HG03095 (cell line): ENCODE measurements around the gene ANKMY1.
"Not testable (repeated sequence)": the region's sequence is repeated elsewhere in the genome, so short reads cannot be mapped to it uniquely, and the experiment has no call there.

Experiments
- ATAC-seq: cut with Tn5 transposase; IDR thresholded peaks from one replicate; pipeline ENCODE4 v1.9.1; 2021; ENCODE audit warnings: moderate library complexity; ENCODE audit not compliant: unreplicated experiment

ANKMY1 gene

DNA sequence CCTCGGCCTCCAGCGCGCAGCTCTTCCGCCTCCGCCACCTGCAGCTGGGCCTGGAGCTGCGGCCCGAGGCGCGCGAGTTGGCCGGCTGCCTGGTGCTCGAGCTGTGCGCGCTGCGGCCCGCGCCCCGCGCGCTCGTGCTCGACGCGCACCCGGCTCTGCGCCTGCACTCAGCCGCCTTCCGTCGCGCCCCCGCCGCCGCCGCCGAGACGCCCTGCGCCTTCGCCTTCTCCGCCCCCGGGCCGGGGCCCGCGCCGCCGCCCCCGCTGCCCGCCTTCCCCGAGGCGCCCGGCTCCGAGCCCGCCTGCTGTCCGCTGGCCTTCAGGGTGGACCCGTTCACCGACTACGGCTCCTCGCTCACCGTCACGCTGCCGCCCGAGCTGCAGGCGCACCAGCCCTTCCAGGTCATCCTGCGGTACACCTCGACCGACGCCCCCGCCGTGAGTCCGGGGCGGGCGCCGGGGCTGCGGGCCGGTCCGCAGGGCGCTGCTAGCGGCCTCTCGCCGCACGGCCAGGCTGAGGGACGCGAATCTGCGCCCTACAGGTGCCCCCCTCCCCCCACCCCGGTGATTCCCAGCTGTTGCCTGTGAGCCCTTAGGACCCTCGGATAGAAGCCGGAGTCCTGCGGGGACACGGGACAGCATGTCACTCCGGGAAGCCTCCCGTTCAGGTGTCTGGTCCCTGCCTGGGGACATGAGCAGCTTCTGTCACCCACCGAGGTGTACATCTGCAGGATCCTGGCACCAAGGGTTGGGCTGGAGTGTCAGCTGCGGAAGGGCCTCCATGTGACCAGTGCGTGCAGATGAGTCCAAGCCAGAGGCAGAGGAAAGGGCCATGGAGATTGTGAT is 11.1 kb upstream of the ANKMY1 start:
- peak; percentile 6 for ATAC-seq

DNA sequence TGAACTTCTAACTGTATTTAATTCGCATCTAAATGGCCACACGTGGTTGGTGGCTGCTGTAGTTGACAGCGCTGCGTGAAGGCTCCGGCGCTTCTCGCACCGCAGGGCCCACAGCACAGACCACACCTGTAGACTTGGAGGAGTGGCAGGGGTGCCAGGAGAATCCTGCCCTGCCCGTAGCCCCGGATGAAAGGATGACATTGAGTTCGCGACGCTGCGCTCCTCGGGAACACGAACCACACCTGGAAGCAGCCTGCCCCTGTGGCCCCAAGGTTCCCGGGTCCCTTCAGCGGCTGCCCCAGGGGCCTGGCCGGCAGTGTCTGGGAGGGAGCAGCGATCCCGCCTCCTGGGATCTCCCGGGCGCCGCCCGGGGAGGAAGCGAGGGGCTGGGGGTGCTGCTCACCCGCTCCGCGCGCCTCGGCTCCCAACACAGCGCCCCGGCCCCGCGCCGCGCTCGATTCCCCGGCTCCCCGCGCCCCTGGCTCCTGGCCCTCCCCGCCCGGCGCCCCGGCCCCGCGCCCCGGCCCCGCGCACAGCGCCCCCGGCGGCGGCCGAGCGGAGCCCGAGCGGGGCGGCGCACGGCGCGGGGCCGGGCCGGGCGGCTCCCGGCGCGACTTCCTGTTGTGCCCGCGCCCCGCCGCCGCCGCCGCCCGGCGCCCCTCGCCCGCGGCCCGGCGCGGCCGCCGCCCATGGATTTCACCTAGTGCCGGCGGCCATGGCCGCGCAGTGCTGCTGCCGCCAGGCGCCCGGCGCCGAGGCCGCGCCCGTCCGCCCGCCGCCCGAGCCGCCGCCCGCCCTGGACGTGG is 10.3 kb upstream of the ANKMY1 start, which contains the start of gene RNPEPL1:
Gene RNPEPL1 (plus strand): TSS at position 613 of the 806 bp plus-strand sequence. CDS start 103 bp downstream, at position 716.
- ATAC-seq = peak; percentile 26

DNA sequence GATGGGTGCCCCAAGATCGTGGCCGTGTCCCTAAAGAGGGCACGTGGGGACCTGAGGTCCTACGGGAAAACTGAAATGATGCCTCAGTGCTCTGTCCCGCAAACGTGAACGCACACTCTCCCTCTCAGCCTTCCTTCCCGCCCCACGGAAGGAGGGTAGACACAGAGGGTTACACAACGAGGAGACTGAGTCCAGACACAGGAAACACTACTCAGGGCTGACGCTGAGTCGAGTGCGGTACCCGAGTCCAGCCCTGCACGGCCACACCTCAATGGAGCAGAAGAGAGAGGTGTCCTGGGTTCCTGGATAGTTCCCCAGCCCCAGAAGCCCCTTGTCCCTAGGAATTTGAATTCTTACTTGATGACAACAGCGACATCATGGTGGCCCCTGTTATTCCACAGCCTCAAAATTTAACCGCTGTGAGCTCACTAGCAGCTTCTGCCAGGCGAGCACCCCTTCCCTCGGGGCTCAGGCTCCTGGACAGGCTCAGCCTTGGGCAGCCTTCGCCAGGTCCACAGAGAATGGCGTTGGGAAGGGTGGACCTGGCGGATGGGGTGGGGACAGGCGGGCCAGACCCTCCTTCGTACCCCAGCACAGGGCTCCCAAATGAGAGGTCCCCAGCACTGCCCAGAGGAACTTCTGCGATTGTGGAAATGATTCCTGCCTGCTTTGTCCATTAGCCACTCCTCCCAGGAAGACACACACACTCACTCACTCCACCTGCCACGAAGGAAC is 9.5 kb upstream of the ANKMY1 start:
- no peak for ATAC-seq

DNA sequence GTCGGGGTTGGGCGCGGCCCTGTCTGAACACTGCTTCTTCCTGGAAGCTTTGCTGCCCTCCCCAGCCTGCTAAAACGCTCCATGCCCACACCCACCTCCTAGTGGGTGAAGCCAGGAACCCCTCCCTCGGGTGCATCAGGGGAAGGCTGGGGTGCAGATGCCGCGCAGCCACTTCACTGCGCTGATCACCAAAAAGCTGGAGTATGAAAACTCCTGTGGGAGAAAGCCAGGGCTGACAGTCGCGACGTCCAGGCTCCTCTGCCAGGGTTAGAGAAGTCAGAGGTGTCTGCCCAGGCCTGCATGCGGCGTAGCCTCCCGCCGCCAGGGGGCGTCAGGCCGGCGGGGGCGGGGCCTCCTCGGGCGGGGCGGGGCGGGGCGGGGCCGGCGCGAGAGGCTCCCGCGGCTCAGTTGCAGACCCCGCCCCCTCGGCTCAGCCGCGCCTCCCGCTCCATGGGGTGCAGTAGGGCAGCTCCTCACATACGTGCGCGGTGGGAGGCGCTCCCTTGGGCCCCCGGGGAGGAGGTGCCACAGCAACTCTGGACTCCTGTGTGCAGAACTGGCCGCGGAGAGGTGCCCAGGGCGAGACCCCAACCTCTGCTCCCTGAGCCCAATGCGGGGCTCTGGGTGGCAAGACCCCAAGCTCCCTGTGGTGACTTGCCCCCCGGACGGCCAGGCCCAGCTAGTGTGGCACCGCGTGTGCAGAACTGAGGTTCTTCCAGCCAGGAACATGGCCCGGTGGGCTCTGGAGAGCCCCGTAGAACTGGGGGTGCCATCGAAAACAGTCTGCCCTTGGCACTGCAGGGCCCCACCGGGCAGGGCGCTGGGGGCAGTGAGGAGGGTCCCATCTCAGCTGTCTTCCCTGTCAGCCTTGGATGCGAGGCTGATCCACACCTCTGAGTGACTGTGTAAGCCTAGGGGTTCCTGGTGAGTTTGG is 8.7 kb upstream of the ANKMY1 start:
- peak; percentile 40 for ATAC-seq

DNA sequence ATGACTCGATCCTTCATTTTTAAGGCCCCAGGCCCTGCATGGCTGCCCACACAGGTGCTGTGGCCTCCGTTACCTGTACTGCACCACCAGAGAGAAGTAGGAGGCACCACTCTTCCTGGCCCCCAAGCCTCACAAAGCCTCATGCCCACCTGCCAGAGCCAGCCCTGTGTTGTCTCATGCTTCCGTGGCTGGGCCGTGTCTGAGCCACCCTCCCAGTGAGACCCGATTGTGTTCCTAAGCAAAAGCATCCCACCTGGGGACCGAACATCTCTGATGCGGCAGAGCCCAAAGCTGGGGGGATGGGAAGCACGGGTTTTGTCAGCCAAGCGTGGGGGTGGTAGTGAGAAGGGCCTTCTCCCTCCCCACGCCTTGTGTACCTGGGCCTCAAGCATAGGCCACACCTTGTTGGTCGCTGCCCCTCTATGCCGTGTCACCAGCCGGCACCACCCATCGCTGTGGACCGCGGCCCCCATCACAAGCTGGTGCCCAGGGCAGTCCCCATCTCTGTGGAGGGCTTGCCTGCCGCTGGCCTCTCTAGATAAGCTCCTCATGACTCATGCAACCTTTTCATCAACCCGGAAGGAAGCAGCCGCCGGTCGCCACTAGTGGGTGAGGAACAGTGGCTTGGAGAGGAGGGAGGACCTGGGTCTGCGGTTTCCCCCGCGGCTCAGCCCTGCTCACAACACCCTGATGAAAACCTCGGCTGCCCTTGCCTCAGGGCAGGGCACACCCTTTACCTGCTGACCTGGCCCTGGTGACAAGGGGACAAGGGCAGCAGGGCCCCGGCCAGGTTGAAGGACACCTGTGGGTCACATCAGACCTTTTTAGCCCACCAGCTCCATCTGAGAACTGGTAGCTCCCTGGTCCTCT is 7.8 kb upstream of the ANKMY1 start:
- peak; percentile 23 for ATAC-seq

DNA sequence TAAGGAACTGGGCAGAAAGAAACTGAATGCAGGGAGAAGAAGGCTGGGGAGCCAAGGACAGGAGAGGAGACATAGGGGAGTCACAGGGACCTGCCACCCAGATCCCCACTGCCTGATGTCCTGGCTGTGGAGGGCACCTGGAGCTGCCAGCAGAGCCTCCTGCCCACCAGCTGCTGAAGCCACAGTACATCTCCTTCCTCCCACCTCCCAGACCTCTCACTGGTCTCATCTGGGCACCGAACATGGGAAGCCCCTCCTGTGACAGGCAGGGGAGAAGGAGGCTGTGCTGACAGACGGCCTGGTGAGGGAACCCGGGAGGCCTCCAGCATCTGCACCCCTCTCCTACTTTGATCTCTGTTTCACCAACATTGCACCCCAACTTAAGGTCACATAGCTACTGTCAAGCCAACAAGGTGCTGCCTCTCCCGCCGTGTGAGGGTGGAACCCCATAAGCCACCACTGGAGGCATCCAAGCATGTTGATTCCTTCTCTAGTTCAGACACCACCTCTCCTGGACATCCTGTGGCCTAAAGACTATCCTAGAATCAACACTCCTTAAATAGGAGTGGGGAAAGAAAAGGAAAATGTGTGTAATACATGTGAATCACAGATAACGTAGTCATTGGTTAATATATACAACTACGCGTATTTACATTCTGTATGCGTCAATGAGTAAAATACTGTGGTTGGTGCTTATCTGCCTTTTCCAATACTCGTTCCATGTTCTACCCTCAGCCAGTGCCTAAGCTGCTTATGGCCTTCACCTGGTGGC is 7.0 kb upstream of the ANKMY1 start:
- no peak for ATAC-seq

DNA sequence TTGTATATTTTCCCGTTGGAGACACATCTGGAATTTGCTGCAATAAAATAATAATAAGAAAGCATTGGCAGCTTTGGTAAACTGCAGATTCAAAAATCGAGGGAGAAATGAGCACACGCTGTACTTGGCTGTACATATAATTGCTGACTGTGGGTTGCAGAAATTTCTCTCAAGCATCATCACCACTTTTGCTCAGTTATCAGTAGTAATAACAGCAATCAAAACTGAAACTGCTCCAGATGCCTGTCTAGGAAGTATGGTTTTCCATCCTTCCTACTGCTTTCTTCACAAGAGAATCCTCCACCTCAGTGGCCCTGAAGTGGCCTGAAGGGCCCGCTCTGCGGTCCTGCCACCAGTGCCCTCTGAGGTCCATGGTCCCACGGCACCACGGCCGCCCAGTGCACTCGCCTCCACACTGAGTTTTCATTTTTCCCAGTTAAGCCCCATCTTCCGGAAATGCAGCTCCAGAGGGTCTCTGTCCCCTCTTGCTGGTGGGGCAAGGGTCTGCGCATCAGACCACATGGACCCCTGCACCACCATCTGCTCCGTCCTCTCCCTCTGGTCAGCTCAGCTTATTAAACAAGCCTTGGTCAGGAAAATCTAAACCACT is 6.3 kb upstream of the ANKMY1 start:
- no peak for ATAC-seq

DNA sequence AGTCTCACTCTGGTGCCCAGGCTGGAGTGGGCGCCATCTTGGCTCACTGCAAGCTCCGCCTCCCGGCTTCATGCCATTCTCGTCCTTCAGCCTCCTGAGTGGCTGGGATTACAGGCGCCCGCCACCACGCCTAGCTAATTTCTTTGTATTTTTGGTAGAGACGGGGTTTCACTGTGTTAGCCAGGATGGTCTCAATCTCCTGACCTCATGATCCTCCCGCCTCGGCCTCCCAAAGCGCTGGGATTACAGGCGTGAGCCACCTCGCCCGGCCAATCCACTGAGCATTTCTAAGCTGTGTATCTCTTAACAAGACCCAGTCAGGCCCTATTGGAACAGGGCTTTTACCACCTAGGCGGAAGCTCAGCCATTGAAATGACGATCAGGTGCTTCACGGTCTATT is 5.4 kb upstream of the ANKMY1 start:
- not testable (repeated sequence) for ATAC-seq

DNA sequence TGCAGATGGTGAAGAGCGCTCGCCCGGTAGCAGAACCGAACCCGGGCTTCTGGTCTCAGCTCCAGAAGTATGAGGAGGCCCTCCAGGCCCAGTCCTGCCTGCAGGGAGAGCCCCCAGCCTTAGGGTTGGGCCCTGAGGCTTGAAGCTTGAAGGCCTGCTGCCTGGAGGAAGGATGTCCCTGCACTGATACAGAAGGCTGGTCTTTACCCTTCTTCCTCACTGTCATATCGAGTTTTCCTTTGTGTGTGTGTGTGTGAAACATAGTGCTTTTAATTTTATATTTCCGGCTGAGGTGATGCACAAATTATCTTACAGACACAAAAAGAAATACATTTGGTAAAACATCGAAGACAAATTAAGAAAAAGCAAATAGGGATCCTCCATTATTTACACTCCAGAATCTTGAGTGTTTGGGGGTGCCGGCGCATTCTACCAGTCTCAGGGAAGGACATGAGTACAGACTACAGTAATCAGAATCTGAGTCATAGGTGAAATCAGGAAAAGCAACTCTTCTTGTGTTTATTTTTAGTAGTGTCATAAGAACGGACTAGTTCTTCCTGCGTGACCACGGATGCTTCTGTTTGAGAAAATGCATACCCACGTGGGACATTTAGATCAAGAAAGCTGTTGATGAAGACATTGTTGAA is 3.7 kb upstream of the ANKMY1 start:
- ATAC-seq = no peak

DNA sequence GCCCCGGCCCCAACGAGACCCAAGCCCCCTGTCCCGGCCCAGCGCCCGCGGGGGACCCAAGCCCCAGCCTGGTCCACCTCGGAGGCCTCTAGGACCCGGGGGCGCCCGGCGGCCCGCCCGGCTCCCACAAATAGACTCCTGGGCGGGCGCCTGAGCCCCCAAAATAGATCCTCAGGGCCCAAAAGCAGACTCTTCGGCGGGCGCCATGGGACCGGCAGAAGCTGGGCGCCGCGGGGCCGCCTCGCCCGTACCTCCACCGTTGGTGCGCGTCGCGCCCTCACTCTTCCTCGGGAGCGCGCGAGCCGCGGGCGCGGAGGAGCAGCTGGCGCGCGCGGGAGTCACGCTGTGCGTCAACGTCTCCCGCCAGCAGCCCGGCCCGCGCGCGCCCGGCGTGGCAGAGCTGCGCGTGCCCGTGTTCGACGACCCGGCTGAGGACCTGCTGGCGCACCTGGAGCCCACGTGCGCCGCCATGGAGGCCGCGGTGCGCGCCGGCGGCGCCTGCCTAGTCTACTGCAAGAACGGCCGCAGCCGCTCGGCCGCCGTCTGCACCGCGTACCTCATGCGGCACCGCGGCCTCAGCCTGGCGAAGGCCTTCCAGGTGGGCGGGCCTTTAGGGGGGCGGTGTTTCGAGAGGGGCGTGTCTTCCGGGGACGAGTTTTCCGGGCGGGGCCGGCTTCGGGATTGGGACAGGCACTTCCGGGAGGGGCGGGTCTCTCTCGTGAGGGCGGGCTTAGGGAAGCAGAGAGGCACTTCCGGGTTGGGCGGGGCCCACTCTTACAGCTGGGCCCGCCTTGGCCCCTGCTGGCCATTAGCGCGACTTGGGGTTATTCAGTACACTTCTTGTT is 2.9 kb upstream of the ANKMY1 start:
- peak; percentile 47 for ATAC-seq

DNA sequence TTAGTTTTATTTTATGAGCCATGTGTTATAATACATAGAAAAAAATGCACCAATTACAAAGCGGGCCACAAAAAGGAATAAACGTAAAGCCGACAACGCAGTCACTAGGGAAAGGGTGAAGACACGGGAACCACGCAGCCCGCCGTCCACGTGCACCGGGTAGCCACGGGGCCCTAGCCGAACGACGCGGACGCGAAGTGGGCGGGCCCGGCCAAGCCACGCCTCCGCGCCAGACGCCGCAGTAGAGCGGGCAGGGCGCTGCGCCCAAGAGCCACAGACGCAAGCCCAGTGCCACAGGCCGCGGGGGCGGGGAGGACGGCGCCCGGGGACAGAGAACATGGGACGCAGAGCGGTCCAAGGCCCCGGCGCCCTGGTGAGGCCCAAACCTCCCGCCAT is 2.3 kb upstream of the ANKMY1 start, which contains the start of gene DUSP28:
Gene DUSP28 (plus strand): TSS at position 274 of the 396 bp plus-strand sequence. CDS start 328 bp downstream, outside the sequence.
- peak; percentile 52 for ATAC-seq

DNA sequence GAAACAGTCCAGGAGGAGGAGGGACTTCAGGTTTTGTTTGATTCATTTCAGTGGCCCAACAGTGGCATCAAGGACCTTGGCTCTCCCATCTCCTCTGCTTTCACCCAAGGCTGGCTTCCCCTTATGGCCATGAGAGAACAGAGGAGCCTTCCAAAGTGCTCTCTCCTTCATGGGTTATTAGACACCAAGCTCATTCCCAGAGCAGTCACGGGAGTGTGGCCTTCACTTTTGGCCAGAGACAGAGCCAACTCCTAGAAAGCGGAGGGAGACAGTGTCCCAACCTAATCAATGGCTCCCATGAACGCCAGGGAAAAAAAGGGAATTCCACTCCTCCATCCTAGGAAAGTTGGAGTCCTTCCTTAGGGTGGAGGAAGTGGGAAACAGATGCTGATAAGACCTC is 1.5 kb upstream of the ANKMY1 start:
- no peak for ATAC-seq

DNA sequence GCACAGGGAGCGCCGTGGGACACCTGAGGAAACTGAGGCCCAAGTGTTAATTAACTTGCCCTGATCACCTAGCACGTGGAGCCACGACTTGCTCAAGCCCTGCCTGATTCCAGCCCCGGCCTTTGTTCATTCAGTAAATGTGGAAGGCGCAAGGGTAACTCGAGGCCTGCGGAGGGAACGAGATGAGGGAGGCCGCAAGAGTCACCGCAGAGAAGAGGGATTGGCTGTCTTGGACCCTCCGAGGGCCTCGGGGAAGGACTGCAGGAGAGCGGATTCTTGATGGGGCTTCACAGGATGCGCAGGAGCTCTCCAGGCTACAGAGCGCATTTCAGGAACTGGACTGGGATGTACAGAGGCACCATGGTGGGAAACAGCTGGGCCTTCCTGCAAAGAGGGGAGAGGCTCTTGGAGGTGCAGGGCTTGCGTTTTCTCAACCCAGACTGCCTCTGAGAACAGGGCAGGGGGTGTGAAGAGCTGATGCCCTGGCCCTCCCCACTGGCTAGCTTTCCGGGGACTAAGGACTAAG is 511 bp upstream of the ANKMY1 start:
- no peak for ATAC-seq

DNA sequence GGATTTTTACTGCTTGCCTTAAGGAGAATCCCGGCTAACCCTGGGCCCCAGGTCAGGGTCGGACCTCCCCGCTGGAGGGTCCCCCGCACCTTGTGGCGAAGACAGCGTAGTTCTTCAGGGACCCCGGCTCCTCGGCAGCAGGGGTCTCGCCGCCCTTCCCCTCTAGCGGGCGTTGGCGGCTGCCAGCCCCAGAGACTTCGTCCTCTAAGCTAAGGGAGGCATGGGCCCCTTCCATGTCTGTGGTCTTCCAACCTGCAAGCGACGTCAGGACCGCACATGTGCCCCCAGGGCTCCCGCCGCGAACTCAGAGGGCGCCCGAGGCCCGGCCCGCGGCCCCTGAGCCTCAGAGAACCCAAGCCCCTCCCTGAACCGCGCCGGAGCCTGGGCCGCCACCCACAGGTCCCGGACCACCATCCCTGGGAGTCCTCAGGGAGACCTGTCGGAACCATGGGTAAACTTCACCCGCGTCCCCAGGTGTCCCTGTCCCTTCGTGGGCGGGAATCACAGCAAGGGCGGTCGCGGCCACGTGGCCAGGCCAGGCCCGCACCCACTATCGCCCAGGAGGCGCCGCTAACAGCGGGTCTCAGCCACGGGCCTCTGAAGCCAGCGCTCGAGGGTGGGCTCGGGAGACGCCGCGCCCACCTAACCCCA is 562 bp downstream of the ANKMY1 start:
- no peak for ATAC-seq

DNA sequence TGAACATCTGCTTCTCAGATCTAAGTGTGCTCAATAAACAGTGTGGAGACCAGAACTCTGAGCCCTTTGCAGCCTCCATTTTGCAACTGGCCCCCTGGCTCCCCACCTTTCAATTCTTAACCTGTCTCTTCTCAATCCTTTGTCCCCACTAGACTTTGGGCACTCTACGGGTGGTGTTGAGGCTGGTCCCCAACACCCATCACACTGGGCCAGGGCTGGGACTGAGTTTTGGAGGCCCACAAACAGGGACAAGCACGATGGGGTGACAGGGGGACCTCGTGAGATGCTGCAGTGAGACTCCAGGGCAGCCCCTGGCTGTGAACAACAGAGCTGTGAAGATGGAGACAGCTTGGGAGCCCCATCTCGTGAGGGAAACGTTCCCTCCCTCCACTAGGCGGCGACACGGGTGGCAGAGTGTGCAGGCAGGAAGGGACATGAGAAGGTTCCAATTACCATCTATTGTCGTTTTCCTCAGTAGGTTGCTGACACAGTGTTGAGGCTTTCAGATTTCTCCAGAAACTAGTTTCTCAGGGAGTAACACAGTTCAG is 1.2 kb downstream of the ANKMY1 start:
- ATAC-seq = no peak
